Type B pancreatic cell (in vitro differentiated cells): Measurements from ENCODE around the gene SKA1. TPM values are rescaled to one million over a fixed set of nuclear protein-coding genes. Genes with fewer than 3 reads are reported as not detected.

Experiments used
- DNase-seq: peaks from one replicate; pipeline ENCODE4 v3.0.0; 2021; ENCODE audit warnings: mixed read lengths; ENCODE audit not compliant: unreplicated experiment; ENCODE audit errors: extremely low spot score
- H3K27ac Mint-ChIP-seq: 2 replicates; pipeline ENCODE4 v1.8.0; 2021; ENCODE audit warnings: mild to moderate bottlenecking, mixed read lengths
- H3K27me3 Mint-ChIP-seq: 2 replicates; pipeline ENCODE4 v1.8.0; 2021; ENCODE audit warnings: mixed read lengths
- H3K36me3 Mint-ChIP-seq: 2 replicates; pipeline ENCODE4 v1.8.0; 2021; ENCODE audit warnings: mixed read lengths
- H3K4me1 Mint-ChIP-seq: one replicate; pipeline ENCODE4 v1.8.0; 2021; ENCODE audit warnings: mixed read lengths; ENCODE audit not compliant: unreplicated experiment
- H3K4me3 Mint-ChIP-seq: 2 replicates; pipeline ENCODE4 v1.8.0; 2021; ENCODE audit warnings: mild to moderate bottlenecking, mixed read lengths
- H3K9me3 Mint-ChIP-seq: 2 replicates; pipeline ENCODE4 v1.8.0; 2021; ENCODE audit warnings: mixed read lengths
- CTCF ChIP-seq: fragments of 200-600 bp; sonication (generic); conservative IDR thresholded peaks from 2 replicates; pipeline ENCODE4 v1.5.0; 2021; ENCODE audit warnings: antibody characterized with exemption, mild to moderate bottlenecking
- total RNA-seq: library from RNA; stranded (reverse); gene quantifications from 2 replicates; pipeline ENCODE4 v1.2.1, GENCODE V29; 2021; ENCODE audit warnings: low replicate concordance

Gene SKA1
- total RNA-seq, 1 donor from 2014 or later = 14.0 TPM

- Mint-ChIP-seq H3K4me3 (no peak overlapping the region), H3K27me3 (no peaks in the 10 kb centered on the region), H3K27ac (no peak overlapping the region), H3K36me3 (peaks cover 4% of the 10 kb centered on the region), H3K9me3 (peaks cover 10% of the 10 kb centered on the region), H3K4me1 (no peaks in the 10 kb centered on the region)
- no peak for TF ChIP-seq CTCF
- DNase-seq = no peak
Measured at GRCh38 chr18:50418650-50419049, 43.8 kb downstream of the SKA1 start.

GRCh38 chr18:50422286-50422898, 47.5 kb downstream of the SKA1 start:
- no peak for DNase-seq
- Mint-ChIP-seq H3K27me3 (no peaks in the 10 kb centered on the region), H3K9me3 (peaks cover 19% of the 10 kb centered on the region)

GRCh38 chr18:50424877-50425690, 50.2 kb downstream of the SKA1 start:
- H3K36me3 Mint-ChIP-seq = peaks cover 8% of the 10 kb centered on the region
- peaks cover 9% of the 10 kb centered on the region for H3K4me1 Mint-ChIP-seq
- H3K27ac Mint-ChIP-seq = peak overlapping the region; percentile 62
- H3K9me3 Mint-ChIP-seq = peaks cover 13% of the 10 kb centered on the region
- DNase-seq = no peak
- H3K4me3 Mint-ChIP-seq = peak overlapping the region; percentile 26
- H3K27me3 Mint-ChIP-seq = no peaks in the 10 kb centered on the region
- no peak for TF ChIP-seq CTCF

More at GRCh38 chr18:50422286-50422898, 47.5 kb downstream of the SKA1 start:
- peaks cover 12% of the 10 kb centered on the region for H3K36me3 Mint-ChIP-seq
- no peak overlapping the region for H3K4me3 Mint-ChIP-seq
- peaks cover 4% of the 10 kb centered on the region for H3K4me1 Mint-ChIP-seq
- TF ChIP-seq CTCF = no peak
- H3K27ac Mint-ChIP-seq = no peak overlapping the region

- no peaks in the 10 kb centered on the region for H3K27me3 Mint-ChIP-seq
- no peak for DNase-seq
- no peak for TF ChIP-seq CTCF
- peaks cover 13% of the 10 kb centered on the region for H3K9me3 Mint-ChIP-seq
- peaks cover 8% of the 10 kb centered on the region for H3K36me3 Mint-ChIP-seq
- H3K4me1 Mint-ChIP-seq = peaks cover 9% of the 10 kb centered on the region
- H3K4me3 Mint-ChIP-seq = no peak overlapping the region
- H3K27ac Mint-ChIP-seq = peak overlapping the region; percentile 2
Measured at GRCh38 chr18:50427896-50428295, 53.0 kb downstream of the SKA1 start.

GRCh38 chr18:50428531-50429206, 53.8 kb downstream of the SKA1 start:
- H3K27ac Mint-ChIP-seq = peak overlapping the region; percentile 2
- H3K27me3 Mint-ChIP-seq = no peaks in the 10 kb centered on the region
- DNase-seq = no peak
- H3K4me1 Mint-ChIP-seq = peaks cover 9% of the 10 kb centered on the region
- no peak for TF ChIP-seq CTCF
- no peak overlapping the region for H3K4me3 Mint-ChIP-seq
- peaks cover 8% of the 10 kb centered on the region for H3K36me3 Mint-ChIP-seq
- H3K9me3 Mint-ChIP-seq = peaks cover 9% of the 10 kb centered on the region
